GM12878 (cell line): Measurements from ENCODE around the gene FBXO4. TPM values are rescaled to one million over a fixed set of nuclear protein-coding genes. Genes with fewer than 3 reads are reported as not detected.

Source experiments
- ATAC-seq: fragments of 200-7000 bp; cut with Tn5 transposase; 3 replicates; pipeline ENCODE4 v1.9.1; 2020; ENCODE audit warnings: mild to moderate bottlenecking, moderate library complexity
- BruUV-seq: library from RNA; stranded (reverse); fragments of 400-500 nt; replicated peaks from 2 replicates; lab custom pipeline; 2021; lab: Mats Ljungman, UMichigan
- CTCF ChIA-PET: fragments of 300-600 bp; sonication (Branson Sonifier 250); formaldehyde crosslinking; extraction: SDS; loops from one replicate; lab custom pipeline; 2021; ENCODE audit warnings: inconsistent platforms; lab: Yijun Ruan, JAX
- POLR2A ChIA-PET: fragments of 350-600 bp; formaldehyde crosslinking; extraction: SDS; loops from one replicate; lab custom pipeline; 2021; ENCODE audit warnings: inconsistent platforms; lab: Charles Lee
- RAD21 ChIA-PET: fragments of 300-600 bp; sonication (Branson Sonifier 250); formaldehyde crosslinking; loops from one replicate; lab custom pipeline; 2023; ENCODE audit warnings: antibody characterized with exemption; ENCODE audit not compliant: unreplicated experiment; lab: Charles Lee
- SMC1A ChIA-PET: fragments of 300-600 bp; sonication (Branson Sonifier 250); formaldehyde crosslinking; loops from one replicate; lab custom pipeline; 2023; ENCODE audit not compliant: unreplicated experiment, uncharacterized antibody; lab: Charles Lee
- DNase-seq: peaks from one replicate; pipeline ENCODE4 v3.0.0-alpha.2; 2011; ENCODE audit warnings: low read depth, low spot score
- FAIRE-seq: peaks from 3 replicates; lab custom pipeline; 2011; peaks lifted over from hg19 to GRCh38; lab: Jason Lieb, UNC
- H2AFZ ChIP-seq: 2 replicates; pipeline ENCODE4 v1.6.0; 2011; ENCODE audit warnings: low read depth, low read length, control low read depth; ENCODE audit not compliant: control insufficient read depth
- H3K27ac ChIP-seq: 2 replicates; pipeline ENCODE4 v1.5.1; 2011; ENCODE audit warnings: control low read depth; ENCODE audit not compliant: control insufficient read depth, insufficient read depth
- H3K27me3 ChIP-seq, 2 experiments: replicated peaks in 1 of 2; 2 replicates each; pipeline versions ENCODE4 v1.6.0 to v1.6.1; 2011; ENCODE audit warnings: low read length in 1 of 2; ENCODE audit not compliant: control insufficient read depth in 2 of 2, insufficient read depth in 2 of 2
- H3K36me3 ChIP-seq, 2 experiments: 2 replicates each; pipeline ENCODE4 v1.5.1; 2011; ENCODE audit warnings: low read length in 1 of 2; ENCODE audit not compliant: control insufficient read depth in 2 of 2, insufficient read depth in 2 of 2
- H3K4me1 ChIP-seq: 2 replicates; pipeline ENCODE4 v1.6.1; 2011; ENCODE audit warnings: mild to moderate bottlenecking, low read length, moderate library complexity, mixed read lengths; ENCODE audit not compliant: control insufficient read depth, insufficient read depth
- H3K4me2 ChIP-seq: 2 replicates; pipeline ENCODE4 v1.6.0; 2011; ENCODE audit warnings: control low read depth; ENCODE audit not compliant: control insufficient read depth, insufficient read depth
- H3K4me3 ChIP-seq: fragments of 200-600 bp; sonication (generic); 2 replicates; pipeline ENCODE4 v1.5.1; 2016
- H3K79me2 ChIP-seq: 2 replicates; pipeline ENCODE4 v1.6.0; 2011; ENCODE audit warnings: low read length; ENCODE audit not compliant: control insufficient read depth, insufficient read depth
- H3K9ac ChIP-seq: 2 replicates; pipeline ENCODE4 v1.8.0; 2011; ENCODE audit warnings: low read length, control low read depth, mixed read lengths; ENCODE audit not compliant: control insufficient read depth, insufficient read depth
- H3K9me3 ChIP-seq: replicated peaks from 3 replicates; pipeline ENCODE4 v1.5.1; 2011; ENCODE audit warnings: mild to moderate bottlenecking, low read length; ENCODE audit not compliant: control insufficient read depth, insufficient read depth
- H4K20me1 ChIP-seq: 2 replicates; pipeline ENCODE4 v1.6.0; 2011; ENCODE audit not compliant: control insufficient read depth, insufficient read depth
- EZH2 ChIP-seq: IDR thresholded peaks from 2 replicates; pipeline ENCODE4 v1.6.1; 2012; ENCODE audit warnings: low read depth, mild to moderate bottlenecking, control low read depth, inconsistent platforms, low read length, borderline replicate concordance; ENCODE audit not compliant: control insufficient read depth
- HCFC1 ChIP-seq: fragments of 150-350 bp; IDR thresholded peaks from 2 replicates; pipeline ENCODE4 v1.6.1; 2014; ENCODE audit warnings: low read length
- HDAC2 ChIP-seq: fragments of 200-600 bp; sonication (generic); IDR thresholded peaks from 2 replicates; pipeline ENCODE4 v1.6.1; 2017
- KLF5 ChIP-seq: fragments of 450-650 bp; IDR thresholded peaks from 2 replicates; pipeline ENCODE4 v1.6.1; 2014; ENCODE audit warnings: mild to moderate bottlenecking; ENCODE audit not compliant: partially characterized antibody
- MYC ChIP-seq: IDR thresholded peaks from 2 replicates; pipeline ENCODE4 v1.6.1; 2011; ENCODE audit warnings: mild to moderate bottlenecking, low read length, moderate library complexity, inconsistent platforms; ENCODE audit not compliant: insufficient read depth, insufficient replicate concordance, insufficient read length, severe bottlenecking
- PKNOX1 ChIP-seq: fragments of 450-650 bp; IDR thresholded peaks from 2 replicates; pipeline ENCODE4 v1.6.1; 2016; ENCODE audit warnings: mild to moderate bottlenecking
- POLR2AphosphoS2 ChIP-seq: IDR thresholded peaks from 2 replicates; pipeline ENCODE4 v1.6.1; 2011; ENCODE audit warnings: low read depth, mild to moderate bottlenecking, low read length, improper control_type of control experiment, moderate library complexity
- SMAD5 ChIP-seq: IDR thresholded peaks from 2 replicates; pipeline ENCODE4 v1.6.1; 2016; ENCODE audit warnings: antibody characterized with exemption, low read depth
- SMARCA5 ChIP-seq: fragments of 450-650 bp; IDR thresholded peaks from 2 replicates; pipeline ENCODE4 v1.6.1; 2017; ENCODE audit warnings: mild to moderate bottlenecking
- SUPT20H ChIP-seq: IDR thresholded peaks from 2 replicates; pipeline ENCODE4 v1.6.1; 2011; ENCODE audit warnings: low read depth, mild to moderate bottlenecking, low read length, moderate library complexity, borderline replicate concordance; ENCODE audit not compliant: control insufficient read depth
- ZNF217 ChIP-seq: fragments of 450-650 bp; IDR thresholded peaks from 2 replicates; pipeline ENCODE4 v1.6.1; 2017; ENCODE audit warnings: antibody characterized with exemption, mild to moderate bottlenecking
- ZNF384 ChIP-seq: IDR thresholded peaks from 2 replicates; pipeline ENCODE4 v1.6.1; 2012; ENCODE audit warnings: low read depth, mild to moderate bottlenecking, low read length, improper control_type of control experiment, borderline replicate concordance
- WGBS: methylation state at CpG from one replicate; pipeline ENCODE4 v1.1.6; 2016; ENCODE audit warnings: low lambda C conversion rate; ENCODE audit not compliant: insufficient replicate concordance, insufficient coverage; ENCODE audit errors: missing lambda C conversion rate; 5-methylcytosine and 5-hydroxymethylcytosine counted together
- in situ Hi-C: fragments of 300-500 bp; cut with MboI; formaldehyde crosslinking; loops from 9 replicates; pipeline ENCODE4 v1.14.3; 2018; ENCODE audit warnings: mixed read lengths
- intact Hi-C: fragments of 100-400 bp; cut with micrococcal nuclease; formaldehyde crosslinking; loops from one replicate; pipeline ENCODE4 v1.14.2; 2022; ENCODE audit not compliant: unreplicated experiment
- polyA plus RNA-seq, 11 experiments: library from polyadenylated mRNA; depleted of rRNA in 4 of 11; unstranded in 6 of 11; stranded (reverse) in 5 of 11; fragments of >200 nt; fragmentation: Nextera tagmentation in 4 of 11; fragmentation: Illumina TruSeq in 1 of 11; extraction: Ambion mirVana in 4 of 11; extraction: Trizol in 1 of 11; gene quantifications; 1 replicate in 1 of 11; 2 replicates in 10 of 11; pipeline versions ENCODE4 v1.2.1 to v1.2.3, GENCODE V29; 2011 to 2016; ENCODE audit warnings: inconsistent platforms in 2 of 11, missing spikeins in 2 of 11, low read depth in 1 of 11
- total RNA-seq, 4 experiments: library from RNA; depleted of rRNA in 3 of 4; stranded (reverse); fragments of >200 nt in 3 of 4; fragmentation: Illumina TruSeq in 1 of 4; extraction: Trizol in 1 of 4; gene quantifications; 2 replicates each; pipeline versions ENCODE4 v1.2.1 to v1.2.3, GENCODE V29; 2013 to 2021
- TF ChIP-seq, protein P1 (sequence below), 3 experiments: IDR thresholded peaks in 2 of 3; conservative IDR thresholded peaks in 1 of 3; 2 replicates each; pipeline ENCODE4 v1.5.1; 2011; ENCODE audit warnings: low read depth in 3 of 3, low read length in 3 of 3, mild to moderate bottlenecking in 3 of 3, control low read depth in 2 of 3, moderate library complexity in 2 of 3, inconsistent platforms in 1 of 3, mixed read lengths in 1 of 3; ENCODE audit not compliant: control insufficient read depth in 2 of 3, insufficient read depth in 1 of 3; ENCODE audit errors: extremely low read depth in 1 of 3
- TF ChIP-seq, protein P2 (sequence below): IDR thresholded peaks from 2 replicates; pipeline ENCODE4 v1.6.1; 2011; ENCODE audit warnings: low read depth, mild to moderate bottlenecking, low read length, moderate library complexity, borderline replicate concordance; ENCODE audit errors: extremely low read depth
- TF ChIP-seq, protein P3 (sequence below): fragments of 450-650 bp; formaldehyde crosslinking; IDR thresholded peaks from 2 replicates; pipeline ENCODE4 v1.5.0; 2022; ENCODE audit warnings: mild to moderate bottlenecking, missing genetic modification characterization

The FBXO4 gene
- total and polyA plus RNA-seq, 10 of the 15 experiments (the other 5 are each of a cell fraction or from before 2014, with no cell fraction given), result 7.2 to 30.5 (median 19.6) TPM

DNA sequence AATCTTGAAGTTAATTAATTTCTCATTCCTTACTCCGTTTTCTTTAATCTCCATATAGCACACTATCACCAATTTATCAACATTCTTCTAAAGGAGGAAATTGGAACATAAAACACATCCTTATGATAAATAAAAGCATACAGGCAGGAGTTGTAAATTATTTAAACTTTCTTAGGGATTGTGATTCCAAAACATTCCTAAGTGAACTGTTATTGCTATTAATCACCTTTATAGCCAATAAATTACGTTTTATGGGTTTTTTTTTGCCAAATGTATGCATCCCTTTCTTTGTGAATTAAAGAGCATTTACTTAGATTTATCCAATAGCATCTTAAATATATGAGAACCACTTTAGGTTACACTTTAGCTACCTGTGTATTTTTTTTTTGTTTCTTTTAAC is 55.3 kb downstream of the FBXO4 start:
- H3K27ac ChIP-seq, result no peak overlapping the region
- POLR2A ChIA-PET, result no interaction called here
- in situ Hi-C loops, result no loop called here
- no peak overlapping the region for H2AFZ ChIP-seq
- intact Hi-C loops, result no loop called here
- ATAC-seq (no peak), FAIRE-seq (no peak), DNase-seq (no peak)
- H4K20me1 ChIP-seq, result no peaks in the 10 kb centered on the region
- RAD21 ChIA-PET, result no interaction called here
- H3K9me3 ChIP-seq, result no peaks in the 10 kb centered on the region
- H3K4me1 ChIP-seq, result no peaks in the 10 kb centered on the region
- no TSS peak for BruUV-seq
- no peaks in the 10 kb centered on the region for H3K36me3 ChIP-seq
- no peak overlapping the region for H3K4me2 ChIP-seq
- H3K79me2 ChIP-seq, result no peaks in the 10 kb centered on the region
- CTCF ChIA-PET, result no interaction called here
- no peak overlapping the region for H3K9ac ChIP-seq
- H3K27me3 ChIP-seq, result no peaks in the 10 kb centered on the region; a peak in 1 of 4 replicates
- SMC1A ChIA-PET, result no interaction called here
- no peak overlapping the region for H3K4me3 ChIP-seq
- WGBS, result 0% methylated on average over 2 of the region's 2 CpGs
- no peak for TF ChIP-seq SMAD5
- TF ChIP-seq EZH2, result no peak
- TF ChIP-seq, protein P1, sequence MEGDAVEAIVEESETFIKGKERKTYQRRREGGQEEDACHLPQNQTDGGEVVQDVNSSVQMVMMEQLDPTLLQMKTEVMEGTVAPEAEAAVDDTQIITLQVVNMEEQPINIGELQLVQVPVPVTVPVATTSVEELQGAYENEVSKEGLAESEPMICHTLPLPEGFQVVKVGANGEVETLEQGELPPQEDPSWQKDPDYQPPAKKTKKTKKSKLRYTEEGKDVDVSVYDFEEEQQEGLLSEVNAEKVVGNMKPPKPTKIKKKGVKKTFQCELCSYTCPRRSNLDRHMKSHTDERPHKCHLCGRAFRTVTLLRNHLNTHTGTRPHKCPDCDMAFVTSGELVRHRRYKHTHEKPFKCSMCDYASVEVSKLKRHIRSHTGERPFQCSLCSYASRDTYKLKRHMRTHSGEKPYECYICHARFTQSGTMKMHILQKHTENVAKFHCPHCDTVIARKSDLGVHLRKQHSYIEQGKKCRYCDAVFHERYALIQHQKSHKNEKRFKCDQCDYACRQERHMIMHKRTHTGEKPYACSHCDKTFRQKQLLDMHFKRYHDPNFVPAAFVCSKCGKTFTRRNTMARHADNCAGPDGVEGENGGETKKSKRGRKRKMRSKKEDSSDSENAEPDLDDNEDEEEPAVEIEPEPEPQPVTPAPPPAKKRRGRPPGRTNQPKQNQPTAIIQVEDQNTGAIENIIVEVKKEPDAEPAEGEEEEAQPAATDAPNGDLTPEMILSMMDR (IDR thresholded peaks at IDR 0.05 in 2 of 3, conservative IDR thresholded peaks at IDR 0.05 in 1 of 3; ENCODE audit: control insufficient read depth in 2 of 3, extremely low read depth in 1 of 3, insufficient read depth in 1 of 3, low read depth in 3 of 3, low read length in 3 of 3), result no peak
- no peak for TF ChIP-seq ZNF384
- no peak for TF ChIP-seq SMARCA5
- no peak for TF ChIP-seq POLR2AphosphoS2
- TF ChIP-seq ZNF217, result no peak
- TF ChIP-seq SUPT20H, result no peak
- TF ChIP-seq, protein P2, sequence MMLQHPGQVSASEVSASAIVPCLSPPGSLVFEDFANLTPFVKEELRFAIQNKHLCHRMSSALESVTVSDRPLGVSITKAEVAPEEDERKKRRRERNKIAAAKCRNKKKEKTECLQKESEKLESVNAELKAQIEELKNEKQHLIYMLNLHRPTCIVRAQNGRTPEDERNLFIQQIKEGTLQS, result no peak
- TF ChIP-seq KLF5, result no peak
- no peak for TF ChIP-seq HDAC2
- TF ChIP-seq PKNOX1, result no peak
- TF ChIP-seq, protein P3, sequence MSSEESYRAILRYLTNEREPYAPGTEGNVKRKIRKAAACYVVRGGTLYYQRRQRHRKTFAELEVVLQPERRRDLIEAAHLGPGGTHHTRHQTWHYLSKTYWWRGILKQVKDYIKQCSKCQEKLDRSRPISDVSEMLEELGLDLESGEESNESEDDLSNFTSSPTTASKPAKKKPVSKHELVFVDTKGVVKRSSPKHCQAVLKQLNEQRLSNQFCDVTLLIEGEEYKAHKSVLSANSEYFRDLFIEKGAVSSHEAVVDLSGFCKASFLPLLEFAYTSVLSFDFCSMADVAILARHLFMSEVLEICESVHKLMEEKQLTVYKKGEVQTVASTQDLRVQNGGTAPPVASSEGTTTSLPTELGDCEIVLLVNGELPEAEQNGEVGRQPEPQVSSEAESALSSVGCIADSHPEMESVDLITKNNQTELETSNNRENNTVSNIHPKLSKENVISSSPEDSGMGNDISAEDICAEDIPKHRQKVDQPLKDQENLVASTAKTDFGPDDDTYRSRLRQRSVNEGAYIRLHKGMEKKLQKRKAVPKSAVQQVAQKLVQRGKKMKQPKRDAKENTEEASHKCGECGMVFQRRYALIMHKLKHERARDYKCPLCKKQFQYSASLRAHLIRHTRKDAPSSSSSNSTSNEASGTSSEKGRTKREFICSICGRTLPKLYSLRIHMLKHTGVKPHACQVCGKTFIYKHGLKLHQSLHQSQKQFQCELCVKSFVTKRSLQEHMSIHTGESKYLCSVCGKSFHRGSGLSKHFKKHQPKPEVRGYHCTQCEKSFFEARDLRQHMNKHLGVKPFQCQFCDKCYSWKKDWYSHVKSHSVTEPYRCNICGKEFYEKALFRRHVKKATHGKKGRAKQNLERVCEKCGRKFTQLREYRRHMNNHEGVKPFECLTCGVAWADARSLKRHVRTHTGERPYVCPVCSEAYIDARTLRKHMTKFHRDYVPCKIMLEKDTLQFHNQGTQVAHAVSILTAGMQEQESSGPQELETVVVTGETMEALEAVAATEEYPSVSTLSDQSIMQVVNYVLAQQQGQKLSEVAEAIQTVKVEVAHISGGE (CRISPR knock-in tag), result no peak
- no peak for TF ChIP-seq HCFC1
- no peak for TF ChIP-seq MYC
